NCI-H2196 treated with DMSO at 0.1 percent for 48 hours (cell line): ENCODE measurements around the gene GMPS.

Source experiments
- DNase-seq: peaks from one replicate; lab custom pipeline; 2025; ENCODE audit not compliant: unreplicated experiment; lab: John Stamatoyannopoulos, UW

The GMPS gene

GRCh38 chr3:155991212-155991611 lies 120.8 kb downstream of the GMPS start:
- no peak for DNase-seq

GRCh38 chr3:155991847-155992246 lies 121.4 kb downstream of the GMPS start:
- DNase-seq = no peak
